ENCODE results near the gene PNKP.

Gene PNKP

GRCh38 chr19:49889687-49890348 is 22.4 kb upstream of the PNKP start:
- DNase-seq: peak; percentile 69

DNA sequence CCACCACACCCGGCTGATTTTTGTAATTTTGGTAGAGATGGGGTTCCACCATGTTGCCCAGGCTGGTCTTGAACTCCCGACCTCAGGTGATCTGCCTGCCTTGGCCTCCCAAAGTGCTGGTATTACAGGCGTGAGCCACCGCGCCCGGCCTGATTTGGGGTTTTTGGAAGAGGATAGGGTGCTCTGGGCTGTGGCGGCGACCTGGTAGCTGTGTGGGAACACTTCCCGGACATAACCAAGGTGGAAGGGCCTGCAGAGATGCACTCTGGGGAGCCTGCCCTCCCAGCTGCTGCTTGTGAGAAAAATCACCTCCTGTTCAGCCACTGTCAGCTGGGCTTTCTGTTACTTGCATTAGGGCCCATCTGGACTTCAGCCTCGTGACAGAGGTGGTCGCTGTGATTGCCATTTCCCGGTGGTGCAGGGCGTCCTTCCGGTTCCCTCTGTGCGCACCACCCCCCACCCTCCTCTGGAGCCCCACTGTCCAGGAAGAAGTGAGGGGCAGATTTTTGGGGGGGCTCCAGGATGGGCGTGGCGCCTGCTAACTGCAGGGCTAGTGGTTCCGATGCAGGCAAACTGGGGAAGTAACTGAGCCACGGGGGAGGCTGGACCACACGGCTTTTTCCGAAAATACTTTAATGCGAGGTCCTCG is 21.8 kb upstream of the PNKP start:
- no peak for DNase-seq

DNA sequence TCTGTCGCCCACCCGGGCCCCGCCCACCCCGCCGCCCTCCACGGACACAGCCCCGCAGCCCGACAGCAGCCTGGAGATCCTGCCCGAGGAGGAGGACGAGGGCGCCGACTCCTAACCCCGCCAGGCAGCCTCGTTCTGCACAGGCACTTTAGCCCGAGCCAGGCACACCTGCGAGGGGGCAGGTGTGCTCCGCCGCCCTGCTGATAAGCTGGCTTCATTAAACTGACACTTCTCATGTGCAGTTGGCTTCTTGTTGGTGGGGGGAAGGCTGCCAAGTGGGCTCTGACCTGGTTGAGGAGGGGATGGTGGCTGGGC is 21.1 kb upstream of the PNKP start:
- DNase-seq: no peak

DNA sequence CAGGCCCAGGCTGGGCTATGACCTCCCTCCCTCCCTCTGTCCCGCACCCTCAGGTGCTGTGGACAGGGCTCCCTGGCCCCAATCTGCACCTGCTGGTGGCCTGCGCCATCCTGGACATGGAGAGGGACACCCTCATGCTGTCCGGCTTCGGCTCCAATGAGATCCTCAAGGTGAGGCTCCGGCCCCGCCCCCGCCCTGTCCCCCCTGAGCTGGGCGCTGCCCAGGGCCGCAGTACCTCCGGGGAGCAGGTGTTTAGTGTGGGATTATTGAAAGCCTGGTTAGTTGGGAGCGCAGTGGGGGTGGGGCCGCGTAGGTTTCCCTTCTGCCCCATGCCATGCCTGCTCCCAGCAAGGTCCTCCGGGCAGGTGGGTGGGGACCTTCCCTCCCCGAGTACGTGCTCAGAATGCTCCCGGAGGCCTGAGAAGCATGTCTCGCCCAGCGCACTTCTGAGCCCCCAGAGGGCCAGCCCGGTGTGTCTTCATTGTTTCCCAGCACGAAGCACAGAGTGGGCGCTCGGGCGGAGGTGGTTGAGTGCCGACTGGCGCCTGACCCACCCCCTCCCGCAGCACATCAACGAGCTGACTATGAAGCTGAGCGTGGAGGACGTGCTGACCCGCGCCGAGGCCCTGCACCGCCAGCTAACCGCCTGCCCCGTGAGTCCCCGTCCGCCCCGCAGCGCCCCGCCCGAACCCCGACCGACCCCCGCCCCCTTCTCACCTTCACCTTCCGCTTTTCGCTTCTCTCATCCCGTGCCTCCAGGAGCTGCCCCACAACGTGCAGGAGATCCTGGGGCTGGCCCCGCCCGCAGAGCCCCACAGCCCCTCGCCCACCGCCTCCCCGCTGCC is 20.5 kb upstream of the PNKP start:
- no peak for DNase-seq

- no peak for DNase-seq
Measured at GRCh38 chr19:49887037-49887664, 19.8 kb upstream of the PNKP start.

- no peak for DNase-seq
Measured at GRCh38 chr19:49884760-49885159, 17.4 kb upstream of the PNKP start.

GRCh38 chr19:49884109-49884508 is 16.7 kb upstream of the PNKP start:
- no peak for DNase-seq

GRCh38 chr19:49883094-49883493 is 15.7 kb upstream of the PNKP start:
- DNase-seq: no peak

GRCh38 chr19:49882643-49883042 is 15.3 kb upstream of the PNKP start:
- DNase-seq: no peak

- DNase-seq: no peak
Measured at GRCh38 chr19:49881672-49882394, 14.5 kb upstream of the PNKP start.

DNA sequence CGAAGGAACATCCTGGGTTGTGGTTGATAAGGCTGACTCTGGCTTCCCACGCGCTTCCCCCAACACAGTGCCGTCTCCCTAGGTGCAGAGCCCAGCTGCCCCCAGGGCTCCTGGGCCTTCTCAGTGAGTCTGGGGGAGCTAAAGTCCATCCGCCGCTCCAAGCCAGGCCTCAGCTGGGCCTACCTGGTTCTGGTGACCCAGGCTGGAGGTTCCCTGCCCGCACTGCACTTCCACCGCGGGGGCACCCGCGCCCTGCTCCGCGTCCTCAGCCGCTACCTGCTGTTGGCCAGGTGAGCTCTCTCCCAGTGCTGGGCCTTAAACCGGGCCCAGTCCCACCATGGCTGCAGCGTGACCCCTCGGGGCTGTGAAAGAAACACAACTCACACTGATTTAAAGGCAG is 13.8 kb upstream of the PNKP start:
- no peak for DNase-seq

DNA sequence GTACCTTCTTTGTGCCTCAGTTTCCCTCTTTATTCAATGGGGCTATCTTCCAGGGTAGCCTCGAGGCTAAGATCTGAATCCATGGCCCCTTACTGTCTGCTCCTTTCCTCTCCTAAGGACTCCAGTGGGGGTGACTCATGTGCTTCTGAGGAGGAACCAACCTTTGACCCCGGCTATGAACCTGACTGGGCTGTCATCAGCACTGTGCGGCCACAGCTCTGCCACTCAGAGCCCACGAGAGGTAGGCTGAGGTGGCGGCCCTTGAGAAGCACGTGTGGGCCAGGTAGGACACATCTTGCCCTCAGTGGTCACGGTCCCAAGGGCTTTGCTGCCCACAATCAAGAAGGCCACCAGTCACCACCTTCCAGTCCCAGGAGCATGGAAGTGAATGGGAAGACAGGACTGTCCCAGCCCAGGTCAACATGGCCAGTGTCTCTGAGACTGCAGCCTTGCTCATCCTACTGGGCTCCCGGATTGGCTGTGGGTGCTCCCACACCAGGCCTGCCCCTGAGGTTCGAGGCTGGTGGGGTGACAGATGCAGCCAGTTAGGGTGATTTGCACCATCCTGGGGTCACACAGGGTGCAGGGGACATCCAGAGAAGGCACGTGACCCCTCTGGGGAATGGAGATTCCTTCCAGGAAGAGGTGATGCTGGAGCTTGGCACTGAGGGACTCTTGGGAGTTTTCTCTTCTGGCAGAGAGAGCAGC is 12.9 kb upstream of the PNKP start:
- DNase-seq: no peak

DNA sequence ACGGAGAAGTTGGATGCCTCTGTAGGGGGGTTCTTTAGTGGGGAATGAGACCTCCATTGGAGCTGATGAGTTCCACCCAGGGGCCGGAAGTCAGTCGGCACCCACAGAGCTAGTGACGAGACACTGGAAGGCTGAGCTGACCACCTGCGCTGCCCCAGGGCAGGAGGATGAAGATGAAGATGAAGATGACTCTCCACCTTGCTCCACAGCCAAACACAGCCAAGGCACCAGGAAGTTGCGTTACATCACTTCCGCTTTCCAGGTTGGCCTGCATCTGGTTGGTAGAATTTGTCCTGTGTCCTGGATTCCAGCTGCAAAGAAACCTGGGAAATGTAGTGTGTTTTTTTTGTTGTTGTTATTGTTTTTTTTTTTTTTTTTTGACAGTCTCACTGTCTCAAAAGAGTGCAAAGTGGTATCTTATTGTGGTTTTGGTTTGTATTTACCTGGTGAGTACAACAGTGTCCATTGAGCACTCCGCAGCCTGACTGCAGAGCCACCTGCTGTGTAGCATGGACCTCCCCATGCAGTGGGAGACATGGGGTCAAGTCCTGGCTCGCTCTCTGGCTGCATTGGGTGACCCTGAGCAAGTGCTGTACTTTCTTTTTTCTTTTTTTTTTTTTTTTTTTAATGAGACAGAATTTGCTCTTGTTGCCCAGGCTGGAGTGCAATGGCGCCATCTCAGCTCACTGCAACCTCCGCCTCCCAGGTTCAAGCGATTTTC is 12.0 kb upstream of the PNKP start:
- no peak for DNase-seq

- DNase-seq: no peak
Measured at GRCh38 chr19:49878744-49879070, 11.3 kb upstream of the PNKP start.

DNA sequence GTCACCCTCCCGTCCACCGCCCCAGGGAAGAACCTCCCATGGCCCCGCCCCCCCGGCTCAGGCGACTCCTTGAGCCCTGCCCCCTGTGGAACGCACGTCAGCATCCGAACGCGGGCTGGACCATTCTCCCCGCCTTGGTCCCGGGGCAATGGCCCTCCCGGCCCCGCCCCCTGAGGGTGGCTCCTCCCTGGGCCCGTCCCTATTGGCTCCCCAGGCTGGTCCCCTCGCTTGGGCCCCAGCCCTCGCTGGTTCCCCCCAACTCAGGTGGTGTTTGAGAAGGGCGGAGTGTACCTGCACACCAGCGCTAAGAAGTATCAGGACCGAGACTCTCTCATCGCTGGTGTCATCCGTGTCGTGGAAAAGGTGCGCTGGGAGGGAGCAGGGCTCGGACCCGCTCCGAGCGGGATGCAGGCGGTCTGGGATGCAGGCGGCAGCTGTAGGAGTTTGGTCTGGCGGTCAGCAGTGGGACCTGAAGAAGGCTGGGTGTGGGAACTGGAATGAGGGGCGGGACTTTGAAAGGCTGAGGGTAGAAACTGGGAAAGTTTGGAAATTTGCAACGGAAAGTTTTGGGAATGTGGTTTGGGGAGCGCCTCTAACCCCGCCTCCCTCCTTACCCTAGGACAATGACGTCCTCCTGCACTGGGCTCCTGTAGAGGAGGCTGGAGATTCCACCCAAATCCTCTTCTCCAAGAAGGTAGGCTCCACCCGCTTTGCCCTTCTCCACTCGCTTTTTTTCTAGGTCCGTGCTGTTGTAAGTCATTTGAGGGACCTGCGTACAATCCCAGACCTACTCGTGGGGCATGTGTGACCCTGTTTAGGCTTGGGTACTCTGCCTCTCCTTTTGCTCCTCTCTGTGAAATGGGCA is 10.7 kb upstream of the PNKP start:
- peak; percentile 99 for DNase-seq

GRCh38 chr19:49877020-49877878 is 9.9 kb upstream of the PNKP start, which contains the start of the genes AKT1S1 and TBC1D17:
Gene AKT1S1, minus strand, starts transcription at chr19:49877355. Its CDS starts 4,060 bp downstream, at chr19:49873295.
Gene TBC1D17, plus strand, starts transcription at chr19:49877702. Its CDS starts 22 bp downstream, at chr19:49877724.
- peak; percentile 100 for DNase-seq

DNA sequence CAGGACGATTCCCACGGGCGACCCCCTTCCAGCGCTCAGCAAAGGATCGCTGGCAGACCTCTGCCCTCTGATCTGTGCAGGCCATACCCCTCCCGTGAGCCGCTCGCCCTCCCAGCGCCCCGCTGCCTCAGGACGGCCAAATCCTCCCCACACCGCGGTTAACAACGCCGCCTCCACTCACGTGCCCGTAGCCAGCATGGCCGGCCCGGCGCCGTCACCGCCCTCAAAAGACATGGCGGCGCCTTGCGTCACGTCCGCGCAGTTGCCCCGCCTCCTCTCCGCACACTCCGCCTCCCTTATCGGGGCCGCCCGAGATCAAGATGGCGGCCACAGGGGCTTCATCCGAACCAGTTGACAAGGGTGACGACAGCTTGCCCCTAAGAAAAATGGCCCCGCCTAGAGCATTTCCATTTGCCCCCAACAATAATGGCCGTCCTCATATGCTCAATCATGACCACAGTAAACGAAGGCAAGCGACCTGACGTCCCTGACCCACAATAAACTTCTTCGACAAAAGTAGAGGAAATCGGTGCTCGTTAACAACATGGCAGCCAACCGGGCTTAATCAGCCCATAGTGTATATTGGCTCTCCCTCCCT is 9.1 kb upstream of the PNKP start:
- DNase-seq: peak; percentile 98

DNA sequence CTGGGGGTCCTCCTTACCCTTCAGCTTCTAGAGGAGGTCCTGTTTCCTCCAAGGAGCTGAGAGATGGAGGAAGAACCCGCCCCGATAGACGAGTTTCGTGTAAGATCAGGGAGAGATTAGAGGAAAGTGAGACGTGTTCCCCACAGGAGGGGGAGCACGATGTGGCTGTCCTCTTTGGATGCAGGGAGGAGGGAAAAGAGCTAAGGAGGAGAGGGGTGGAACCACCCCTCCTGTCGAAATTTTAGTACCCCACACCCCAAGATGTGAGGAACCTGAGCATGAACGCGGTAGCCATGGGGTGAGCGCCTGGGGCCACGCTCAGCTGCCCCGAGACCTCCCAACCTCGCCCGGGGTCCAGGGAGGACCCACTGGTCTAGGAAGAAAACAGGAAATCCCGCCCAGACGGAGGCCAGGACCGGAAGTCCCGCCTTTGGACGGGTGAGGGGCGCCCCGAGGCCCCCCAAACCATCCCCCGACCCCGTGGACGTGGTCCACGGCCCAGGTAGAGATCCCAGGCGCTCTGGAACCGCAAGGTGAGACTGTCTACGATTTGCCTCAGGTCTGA is 8.6 kb upstream of the PNKP start:
- peak; percentile 52 for DNase-seq

DNA sequence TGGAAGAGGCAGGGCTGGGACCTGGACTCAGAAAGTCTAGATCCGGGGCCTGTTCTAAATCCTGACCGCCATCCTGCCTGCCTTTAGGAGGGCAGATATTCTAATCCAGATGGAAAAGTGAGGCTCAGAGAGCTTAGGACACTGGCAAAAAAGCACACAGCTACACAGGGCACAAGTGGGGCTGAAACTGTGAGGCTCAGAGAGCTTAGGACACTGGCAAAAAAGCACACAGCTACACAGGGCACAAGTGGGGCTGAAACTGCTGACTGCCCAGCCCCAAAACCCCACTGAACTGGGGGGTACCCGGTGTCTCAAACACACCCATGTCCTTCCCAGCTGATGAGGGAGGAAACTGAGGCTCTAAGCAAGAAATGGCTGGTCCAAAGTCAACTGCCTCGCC is 7.8 kb upstream of the PNKP start:
- DNase-seq: no peak
